Transverse colon (tissue), 4 donors: ENCODE measurements around the gene UNC80.

Source experiments
- EP300 ChIP-seq: sonication (generic); formaldehyde crosslinking; IDR thresholded peaks from one replicate; pipeline ENCODE4 v1.6.1; 2017; ENCODE audit warnings: antibody characterized with exemption, low read depth
- POLR2AphosphoS5 ChIP-seq, 3 donors: sonication (generic); formaldehyde crosslinking; IDR thresholded peaks; one replicate each; pipeline ENCODE4 v1.6.1; 2016; ENCODE audit warnings: antibody characterized with exemption in 3 of 3
- TF ChIP-seq, protein P1 (sequence below), 5 experiments: fragments of 200-600 bp in 3 of 5; fragments of 450-650 bp in 2 of 5; sonication (generic) in 3 of 5; IDR thresholded peaks; 1 replicate in 2 of 5; 2 replicates in 3 of 5; pipeline ENCODE4 v1.5.1; 2016 to 2017; ENCODE audit warnings: antibody characterized with exemption in 5 of 5, inconsistent platforms in 3 of 5, mild to moderate bottlenecking in 2 of 5, moderate library complexity in 1 of 5

DNA sequence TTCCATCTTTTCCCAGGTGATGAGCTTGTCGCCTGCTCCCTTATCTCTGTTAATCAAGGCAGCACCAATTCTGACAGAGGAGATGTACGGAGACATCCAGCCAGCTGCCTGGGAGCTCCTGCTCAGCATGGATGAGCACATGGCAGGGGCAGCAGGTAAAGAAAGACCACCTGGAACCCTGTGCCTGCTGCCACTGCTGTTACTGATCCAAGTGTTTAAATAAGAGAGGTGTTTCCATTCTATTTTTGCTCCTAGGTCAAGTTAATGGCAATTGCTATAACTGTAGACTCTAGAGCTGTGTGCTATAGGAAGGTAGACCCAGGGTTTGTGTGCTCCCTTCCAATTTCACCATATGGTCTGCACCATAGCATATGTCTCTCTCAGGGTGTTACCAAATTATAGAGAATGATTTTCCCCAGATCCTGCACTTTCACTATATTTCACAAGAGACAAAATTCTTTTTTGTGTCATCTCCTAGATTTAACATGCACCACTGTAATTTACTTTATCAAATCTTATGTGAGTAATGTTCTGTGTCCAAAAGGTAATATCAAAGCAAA, 142.2 kb downstream of the UNC80 start:
- TF ChIP-seq, protein P1, sequence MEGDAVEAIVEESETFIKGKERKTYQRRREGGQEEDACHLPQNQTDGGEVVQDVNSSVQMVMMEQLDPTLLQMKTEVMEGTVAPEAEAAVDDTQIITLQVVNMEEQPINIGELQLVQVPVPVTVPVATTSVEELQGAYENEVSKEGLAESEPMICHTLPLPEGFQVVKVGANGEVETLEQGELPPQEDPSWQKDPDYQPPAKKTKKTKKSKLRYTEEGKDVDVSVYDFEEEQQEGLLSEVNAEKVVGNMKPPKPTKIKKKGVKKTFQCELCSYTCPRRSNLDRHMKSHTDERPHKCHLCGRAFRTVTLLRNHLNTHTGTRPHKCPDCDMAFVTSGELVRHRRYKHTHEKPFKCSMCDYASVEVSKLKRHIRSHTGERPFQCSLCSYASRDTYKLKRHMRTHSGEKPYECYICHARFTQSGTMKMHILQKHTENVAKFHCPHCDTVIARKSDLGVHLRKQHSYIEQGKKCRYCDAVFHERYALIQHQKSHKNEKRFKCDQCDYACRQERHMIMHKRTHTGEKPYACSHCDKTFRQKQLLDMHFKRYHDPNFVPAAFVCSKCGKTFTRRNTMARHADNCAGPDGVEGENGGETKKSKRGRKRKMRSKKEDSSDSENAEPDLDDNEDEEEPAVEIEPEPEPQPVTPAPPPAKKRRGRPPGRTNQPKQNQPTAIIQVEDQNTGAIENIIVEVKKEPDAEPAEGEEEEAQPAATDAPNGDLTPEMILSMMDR (IDR thresholded peaks at IDR 0.05): no peak
- no peak for TF ChIP-seq EP300
- TF ChIP-seq POLR2AphosphoS5 (IDR thresholded peaks at IDR 0.05): no peak
